Bronchial smooth muscle cell (primary cell): ENCODE measurements around the gene LAMB3. TPM values are rescaled to one million over a fixed set of nuclear protein-coding genes. Genes with fewer than 3 reads are reported as not detected.

Experiments
- total RNA-seq: library from RNA; depleted of rRNA; stranded (reverse); fragments of >200 nt; gene quantifications from 2 replicates; pipeline ENCODE4 v1.2.1, GENCODE V29; 2014

The LAMB3 gene
- 27.0 and 32.5 TPM in 2 replicates for total RNA-seq

GRCh38 chr1:209652121-209652735 lies at the start of gene LAMB3:
LAMB3 (minus strand) TSS chr1:209652425; CDS start chr1:209650944, 1,481 bp downstream.

GRCh38 chr1:209674957-209675564 lies 22.8 kb upstream of the LAMB3 start, which contains the start of gene G0S2:
G0S2 (plus strand) TSS chr1:209675412; CDS start chr1:209675685, 273 bp downstream.

GRCh38 chr1:209583408-209583807 lies 68.8 kb downstream of the LAMB3 start, which contains the start of gene CAMK1G:
CAMK1G (plus strand) TSS chr1:209583714; CDS start chr1:209594984, 11,270 bp downstream.

Other genes starting within 250 kb of the LAMB3 start
- gene CAMK1G, start 68.7 kb downstream of the LAMB3 start, total RNA-seq: 0.63 TPM in 1 of 2 replicates, not detected in the other
- 20.2 and 28.9 TPM in 2 replicates for gene G0S2, start 23.0 kb upstream of the LAMB3 start, total RNA-seq
- 33.3 and 35.0 TPM in 2 replicates for gene HSD11B1, start 52.4 kb upstream of the LAMB3 start, total RNA-seq
- gene TRAF3IP3, start 103.6 kb upstream of the LAMB3 start, total RNA-seq: not detected in 2 replicates
- 1.6 and 2.0 TPM in 2 replicates for gene C1orf74, start 132.1 kb upstream of the LAMB3 start, total RNA-seq
- gene IRF6, start 153.7 kb upstream of the LAMB3 start, total RNA-seq: 0.52 and 0.63 TPM in 2 replicates
- gene UTP25, start 175.5 kb upstream of the LAMB3 start, total RNA-seq: 5.7 and 6.8 TPM in 2 replicates